OCI-LY7 (cell line): ENCODE data around the gene PARP12. TPM values are rescaled to one million over a fixed set of nuclear protein-coding genes. Genes with fewer than 3 reads are reported as not detected.

Experiments used
- BruUV-seq: library from RNA; stranded (reverse); fragments of 400-500 nt; replicated peaks from 2 replicates; lab custom pipeline; 2021; lab: Mats Ljungman, UMichigan
- CTCF ChIA-PET: fragments of 300-600 bp; sonication (Branson Sonifier 250); formaldehyde crosslinking; loops from one replicate; lab custom pipeline; 2022; ENCODE audit warnings: antibody characterized with exemption; ENCODE audit not compliant: unreplicated experiment; lab: Charles Lee
- POLR2A ChIA-PET: fragments of 300-600 bp; sonication (Branson Sonifier 250); formaldehyde crosslinking; loops from one replicate; lab custom pipeline; 2022; ENCODE audit warnings: antibody characterized with exemption; lab: Charles Lee
- DNase-seq: peaks from one replicate; pipeline ENCODE4 v3.0.0-alpha.2; 2015; ENCODE audit warnings: low spot score
- H2AFZ ChIP-seq: fragments of 200-600 bp; sonication (generic), shearing (Covaris generic); 2 replicates; pipeline ENCODE4 v1.6.1; 2014; ENCODE audit warnings: mild to moderate bottlenecking, antibody characterized with exemption, low read length, moderate library complexity
- H3K27ac ChIP-seq: fragments of 200-600 bp; sonication (generic); 2 replicates; pipeline ENCODE4 v1.5.1; 2014; ENCODE audit warnings: mixed run types, low read depth, mild to moderate bottlenecking, moderate library complexity, low read length, inconsistent platforms; ENCODE audit not compliant: poor library complexity, severe bottlenecking
- H3K36me3 ChIP-seq: fragments of 200-600 bp; sonication (generic); 2 replicates; pipeline ENCODE4 v1.6.1; 2014; ENCODE audit warnings: mild to moderate bottlenecking, antibody characterized with exemption, low read length, moderate library complexity, mixed read lengths; ENCODE audit not compliant: insufficient read depth
- H3K4me1 ChIP-seq: fragments of 200-600 bp; sonication (generic); 2 replicates; pipeline ENCODE4 v1.5.1; 2014; ENCODE audit warnings: mild to moderate bottlenecking, low read length; ENCODE audit not compliant: insufficient read depth, poor library complexity, severe bottlenecking
- H3K4me2 ChIP-seq: fragments of 200-600 bp; sonication (generic); 2 replicates; pipeline ENCODE4 v1.6.1; 2014; ENCODE audit warnings: mild to moderate bottlenecking, low read length
- H3K4me3 ChIP-seq: fragments of 200-600 bp; sonication (generic); 2 replicates; pipeline ENCODE4 v1.5.1; 2014; ENCODE audit warnings: mild to moderate bottlenecking, low read depth, low read length; ENCODE audit not compliant: poor library complexity, severe bottlenecking
- H3K79me2 ChIP-seq: fragments of 200-600 bp; sonication (generic); 2 replicates; pipeline ENCODE4 v1.6.1; 2016; ENCODE audit warnings: low read depth, mild to moderate bottlenecking, low read length, moderate library complexity, mixed read lengths; ENCODE audit not compliant: insufficient read depth
- H3K9me2 ChIP-seq: fragments of 200-600 bp; sonication (generic); 2 replicates; pipeline ENCODE4 v1.6.1; 2016; ENCODE audit warnings: mild to moderate bottlenecking, low read length, mixed read lengths; ENCODE audit not compliant: insufficient read depth
- H3K9me3 ChIP-seq: fragments of 200-600 bp; sonication (generic); 2 replicates; pipeline ENCODE4 v1.6.1; 2014; ENCODE audit warnings: mild to moderate bottlenecking, mixed run types, low read length, mixed read lengths
- H4K20me1 ChIP-seq: fragments of 200-600 bp; sonication (generic); 2 replicates; pipeline ENCODE4 v1.6.1; 2014; ENCODE audit warnings: mild to moderate bottlenecking, antibody characterized with exemption, low read length, moderate library complexity, mixed read lengths; ENCODE audit not compliant: insufficient read depth
- CTCF ChIP-seq: fragments of 200-600 bp; sonication (generic); conservative IDR thresholded peaks from 2 replicates; pipeline ENCODE4 v1.5.1; 2014; ENCODE audit warnings: mild to moderate bottlenecking, antibody characterized with exemption, low read length, moderate library complexity, mixed read lengths
- EZH2phosphoT487 ChIP-seq: fragments of 200-600 bp; sonication (generic); IDR thresholded peaks from 2 replicates; pipeline ENCODE4 v1.6.1; 2018; ENCODE audit warnings: low read depth, borderline replicate concordance, mild to moderate bottlenecking, mixed run types, antibody characterized with exemption, low read length, moderate library complexity, mixed read lengths
- intact Hi-C: fragments of 100-400 bp; cut with micrococcal nuclease; formaldehyde crosslinking; loops from one replicate; pipeline ENCODE4 v1.10.0; 2022; ENCODE audit not compliant: unreplicated experiment
- total RNA-seq, 2 experiments: library from RNA; depleted of rRNA in 1 of 2; stranded (reverse); fragments of >200 nt in 1 of 2; shearing (Covaris generic) in 1 of 2; gene quantifications; 2 replicates each; pipeline ENCODE4 v1.2.3, GENCODE V29; 2014 to 2022

PARP12 gene
- total RNA-seq, 2 experiments from 2014 or later = 6.5 to 12.5 TPM

GRCh38 chr7:139995017-139995915 lies 67.5 kb downstream of the PARP12 start:
- ChIA-PET POLR2A (no interaction called here), CTCF (interaction anchor here (0.7 to 0.8 kb wide), 2 partner anchors 10 to 34 kb away, joined by 3 read pairs; no protein-coding TSS in a partner anchor)
- H3K9me3 ChIP-seq = no peaks in the 10 kb centered on the region
- no peak for DNase-seq
- no peak overlapping the region for H3K4me2 ChIP-seq
- TF ChIP-seq EZH2phosphoT487 = no peak
- no peak for TF ChIP-seq CTCF
- no peak overlapping the region for H3K27ac ChIP-seq
- H2AFZ ChIP-seq = no peak overlapping the region
- H3K9me2 ChIP-seq = no peaks in the 10 kb centered on the region
- no peak overlapping the region for H3K4me3 ChIP-seq
- intact Hi-C loops = no loop called here
- no peaks in the 10 kb centered on the region for H3K79me2 ChIP-seq
- H3K36me3 ChIP-seq = no peaks in the 10 kb centered on the region
- H3K4me1 ChIP-seq = peaks cover 6% of the 10 kb centered on the region
- H4K20me1 ChIP-seq = no peaks in the 10 kb centered on the region
- BruUV-seq = no TSS peak

- DNase-seq = no peak
- Histone ChIP-seq H3K4me2 (no peak overlapping the region), H3K36me3 (no peaks in the 10 kb centered on the region), H3K4me3 (no peak overlapping the region), H3K79me2 (no peaks in the 10 kb centered on the region), H4K20me1 (no peaks in the 10 kb centered on the region), H3K9me3 (no peaks in the 10 kb centered on the region), H3K4me1 (peaks cover 15% of the 10 kb centered on the region), H3K9me2 (no peaks in the 10 kb centered on the region), H3K27ac (no peak overlapping the region), H2AFZ (no peak overlapping the region)
- BruUV-seq = no TSS peak
- ChIA-PET POLR2A (interaction anchor here (0.7 kb wide), 2 partner anchors 97 to 211 kb away, joined by 3 to 4 read pairs; no protein-coding TSS in a partner anchor), CTCF (interaction anchor here (0.8 kb wide), 1 partner anchor 11 kb away, joined by 3 read pairs; no protein-coding TSS in a partner anchor)
- TF ChIP-seq EZH2phosphoT487 (no peak), CTCF (no peak)
- intact Hi-C loops = no loop called here
These were observed 68.4 kb downstream of the PARP12 start for GRCh38 chr7:139994356-139994755.

- BruUV-seq = no TSS peak
- Histone ChIP-seq H4K20me1 (no peaks in the 10 kb centered on the region), H3K9me2 (no peaks in the 10 kb centered on the region), H3K9me3 (no peaks in the 10 kb centered on the region), H3K27ac (no peak overlapping the region), H3K36me3 (no peaks in the 10 kb centered on the region), H3K4me3 (no peak overlapping the region), H3K4me1 (peaks cover 18% of the 10 kb centered on the region), H2AFZ (no peak overlapping the region), H3K4me2 (no peak overlapping the region), H3K79me2 (no peaks in the 10 kb centered on the region)
- ChIA-PET CTCF (interaction anchor here (1.0 kb wide), 1 partner anchor 77 kb away, joined by 3 read pairs; no protein-coding TSS in a partner anchor), POLR2A (interaction anchor here (0.7 kb wide), 2 partner anchors 96 to 210 kb away, joined by 3 to 4 read pairs; no protein-coding TSS in a partner anchor)
- DNase-seq = no peak
- no peak for TF ChIP-seq CTCF
- TF ChIP-seq EZH2phosphoT487 = no peak
- intact Hi-C loops = no loop called here
These were observed 69.2 kb downstream of the PARP12 start for GRCh38 chr7:139993592-139993991.
